HG02981 (cell line): ENCODE measurements around the gene MAP2K6.

Source experiments
- ATAC-seq: cut with Tn5 transposase; IDR thresholded peaks from one replicate; pipeline ENCODE4 v1.9.1; 2021; ENCODE audit warnings: mild to moderate bottlenecking, moderate library complexity; ENCODE audit not compliant: unreplicated experiment

The MAP2K6 gene

DNA sequence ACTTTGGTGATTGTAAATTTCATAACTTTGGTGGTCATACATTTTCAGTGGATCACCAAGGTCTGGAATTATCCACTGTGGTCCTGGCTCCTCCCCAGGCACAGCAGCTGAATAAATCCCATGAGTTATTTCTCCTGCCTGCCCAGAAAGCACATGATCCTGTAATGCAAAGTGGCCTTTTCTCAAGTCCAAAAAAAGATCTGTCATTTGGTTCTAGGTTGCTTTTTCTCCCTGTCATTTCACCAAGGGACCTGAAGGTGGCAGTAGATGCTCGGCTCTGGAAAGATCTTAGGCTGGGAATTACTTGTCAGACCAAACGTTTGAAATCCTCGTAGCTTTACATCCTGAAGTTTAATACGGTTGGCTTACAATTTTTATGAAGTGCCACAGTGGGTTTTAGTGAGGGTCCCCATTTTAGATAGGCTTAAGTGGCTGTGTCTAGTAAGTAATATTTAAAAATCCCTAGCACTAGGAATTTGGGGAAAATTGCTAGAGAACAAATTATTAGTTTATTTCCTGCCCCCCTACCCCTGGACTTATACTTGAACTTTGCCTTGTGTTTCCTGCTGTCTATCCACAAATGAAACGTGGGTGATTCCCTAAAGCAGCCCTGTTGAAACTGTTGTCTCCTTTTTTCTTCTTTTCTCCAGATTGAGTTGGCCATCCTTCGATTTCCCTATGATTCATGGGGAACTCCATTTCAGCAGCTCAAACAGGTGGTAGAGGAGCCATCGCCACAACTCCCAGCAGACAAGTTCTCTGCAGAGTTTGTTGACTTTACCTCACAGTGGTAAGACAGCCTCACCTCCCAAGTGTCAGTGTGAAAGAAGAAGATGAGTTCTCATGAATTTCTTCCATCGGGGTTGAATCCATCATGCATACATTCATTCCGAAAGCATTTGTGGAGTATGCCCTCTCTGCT lies 111.7 kb downstream of the MAP2K6 start:
- no peak for ATAC-seq

- no peak for ATAC-seq
Observed at GRCh38 chr17:69528035-69528434, 113.5 kb downstream of the MAP2K6 start.

DNA sequence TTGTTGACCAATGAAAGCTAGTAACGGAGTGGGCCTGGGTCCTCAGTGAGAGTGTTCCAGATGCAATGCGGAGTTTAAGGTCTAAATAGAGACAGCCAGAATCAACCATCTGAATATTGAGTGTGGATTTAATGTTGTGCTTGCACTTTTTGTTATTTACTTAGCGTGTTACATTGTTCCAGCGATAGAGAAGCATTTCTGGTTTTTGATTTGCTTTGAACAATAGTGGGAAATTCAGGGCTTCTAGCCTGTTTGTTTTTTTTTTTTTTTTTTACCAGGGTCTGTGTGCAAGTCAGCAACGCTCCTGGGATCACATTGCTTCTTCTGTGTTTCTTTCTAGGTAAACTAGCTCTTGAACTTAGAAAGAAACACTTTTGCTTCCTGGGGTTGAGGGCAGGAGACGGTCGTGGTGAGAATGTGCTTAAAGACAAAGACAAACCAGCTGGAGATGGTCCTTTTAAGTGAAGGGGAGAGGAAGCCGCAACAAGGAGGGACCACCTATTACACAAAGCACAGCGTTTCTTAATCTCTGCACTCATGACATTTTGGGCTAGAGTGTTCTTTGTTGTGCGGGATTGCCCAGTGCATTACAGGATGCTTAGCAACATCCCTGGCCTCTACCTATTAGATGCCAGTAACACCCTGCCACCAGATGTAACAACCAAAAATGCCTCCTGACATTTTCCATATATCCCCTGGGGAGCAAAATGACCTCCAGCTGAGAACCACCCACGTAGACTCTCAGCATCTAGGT lies 119.2 kb downstream of the MAP2K6 start:
- no peak for ATAC-seq

- ATAC-seq, result no peak
Observed at GRCh38 chr17:69534235-69534621, 119.7 kb downstream of the MAP2K6 start.

- no peak for ATAC-seq
Observed at GRCh38 chr17:69535016-69535570, 120.6 kb downstream of the MAP2K6 start.

DNA sequence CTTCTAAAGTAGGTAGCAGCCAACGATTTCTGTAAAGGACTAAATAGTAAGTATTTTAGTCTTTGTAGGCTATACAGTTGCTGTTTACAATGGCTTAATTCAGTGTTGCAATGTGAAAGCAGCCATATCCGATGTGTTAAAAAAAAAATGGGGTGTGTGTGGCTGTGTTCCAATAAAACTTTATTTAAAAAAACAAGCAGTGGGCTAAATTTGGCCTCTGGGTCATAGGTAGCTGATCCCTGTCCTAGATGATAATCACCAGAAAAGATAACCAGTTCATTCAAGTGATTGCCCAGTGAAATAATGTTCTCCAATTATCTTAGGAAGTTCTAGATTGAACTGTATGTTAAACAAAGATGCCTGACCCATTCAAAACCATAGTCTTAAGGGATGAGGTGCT lies 124.3 kb downstream of the MAP2K6 start:
- ATAC-seq, result no peak

DNA sequence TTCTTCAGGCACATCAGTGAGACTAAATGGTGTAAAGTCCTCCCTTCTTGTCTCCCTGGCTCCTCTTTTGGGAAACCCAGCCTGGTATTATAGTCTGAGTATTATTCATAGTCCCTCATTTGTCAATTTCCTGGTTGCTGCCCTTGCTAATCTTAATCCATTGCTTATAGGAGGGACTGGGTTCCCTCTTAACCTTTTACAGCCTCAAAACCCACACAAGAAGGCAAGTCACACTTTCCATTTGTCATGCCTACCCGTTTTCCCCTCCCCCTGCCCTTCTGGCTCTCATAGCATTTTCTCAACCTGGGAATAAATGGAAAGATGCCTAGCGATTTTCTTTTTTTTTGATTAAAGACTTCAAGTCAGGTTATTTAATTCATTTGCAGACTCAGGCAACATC lies 124.8 kb downstream of the MAP2K6 start:
- ATAC-seq, result no peak

DNA sequence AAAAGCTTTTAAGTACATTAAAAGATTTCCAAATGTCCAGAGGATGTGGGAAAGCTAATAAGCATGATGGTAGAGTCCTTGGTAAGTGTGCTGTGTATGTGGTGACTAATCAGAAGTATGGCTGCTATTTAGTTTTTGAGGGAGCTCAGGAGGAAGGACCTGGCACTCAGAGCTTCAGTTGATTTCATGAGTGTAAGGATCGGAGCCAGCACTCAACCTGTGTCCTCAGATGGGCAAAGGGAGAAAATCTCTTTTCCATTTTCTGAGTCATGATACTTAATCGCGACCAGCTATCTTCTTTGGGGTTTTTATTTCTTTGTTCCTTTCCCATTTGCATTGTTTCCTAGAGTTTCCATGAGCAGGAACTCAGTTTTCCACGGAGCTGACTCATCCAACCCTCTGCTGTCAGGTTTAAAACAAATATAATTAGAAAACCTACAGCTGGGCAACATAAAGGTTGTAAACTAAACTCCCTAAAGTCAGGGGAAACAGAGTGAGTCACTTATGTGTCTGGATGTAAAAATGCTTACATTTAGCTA lies 125.4 kb downstream of the MAP2K6 start:
- no peak for ATAC-seq

DNA sequence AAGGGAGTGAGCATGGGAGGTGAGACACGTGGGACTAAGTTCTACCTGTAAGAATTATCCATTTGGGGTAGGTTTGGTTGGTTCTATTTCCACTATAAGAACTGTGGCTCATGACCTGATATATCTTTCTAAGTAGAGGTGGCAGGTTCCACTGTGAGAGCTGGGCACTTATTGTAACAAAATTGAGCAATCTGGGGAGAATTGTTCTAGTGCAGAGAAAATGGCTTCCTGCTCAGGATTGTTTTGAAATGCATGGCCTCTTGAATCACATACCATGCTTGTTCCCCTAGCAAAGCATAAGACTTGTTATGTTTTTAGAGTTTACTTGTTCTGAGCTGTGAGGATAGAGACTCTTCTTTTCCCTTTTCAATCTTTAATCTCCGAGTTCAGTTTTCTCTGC lies 125.9 kb downstream of the MAP2K6 start:
- no peak for ATAC-seq

GRCh38 chr17:69547230-69547629 lies 132.7 kb downstream of the MAP2K6 start:
- ATAC-seq, result no peak

DNA sequence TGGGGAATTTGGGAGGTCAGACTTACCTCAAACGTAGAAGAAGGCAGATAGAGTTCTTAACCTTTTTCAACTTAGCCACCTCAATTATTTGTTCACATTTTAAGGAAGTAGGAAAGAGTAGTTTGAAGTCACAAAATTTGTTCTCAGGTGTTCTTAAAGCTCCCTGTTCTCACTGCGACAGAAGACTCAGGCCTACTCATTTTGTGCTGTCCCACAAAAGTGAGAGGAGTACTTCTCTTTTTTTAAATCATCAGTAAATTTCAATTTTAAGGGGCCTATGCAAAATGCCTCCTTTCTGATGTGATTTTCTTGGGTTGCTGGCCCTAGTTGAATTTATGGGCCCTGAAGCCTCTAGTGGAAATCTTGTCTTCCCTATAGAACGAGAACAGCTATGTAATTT lies 133.4 kb downstream of the MAP2K6 start:
- no peak for ATAC-seq

DNA sequence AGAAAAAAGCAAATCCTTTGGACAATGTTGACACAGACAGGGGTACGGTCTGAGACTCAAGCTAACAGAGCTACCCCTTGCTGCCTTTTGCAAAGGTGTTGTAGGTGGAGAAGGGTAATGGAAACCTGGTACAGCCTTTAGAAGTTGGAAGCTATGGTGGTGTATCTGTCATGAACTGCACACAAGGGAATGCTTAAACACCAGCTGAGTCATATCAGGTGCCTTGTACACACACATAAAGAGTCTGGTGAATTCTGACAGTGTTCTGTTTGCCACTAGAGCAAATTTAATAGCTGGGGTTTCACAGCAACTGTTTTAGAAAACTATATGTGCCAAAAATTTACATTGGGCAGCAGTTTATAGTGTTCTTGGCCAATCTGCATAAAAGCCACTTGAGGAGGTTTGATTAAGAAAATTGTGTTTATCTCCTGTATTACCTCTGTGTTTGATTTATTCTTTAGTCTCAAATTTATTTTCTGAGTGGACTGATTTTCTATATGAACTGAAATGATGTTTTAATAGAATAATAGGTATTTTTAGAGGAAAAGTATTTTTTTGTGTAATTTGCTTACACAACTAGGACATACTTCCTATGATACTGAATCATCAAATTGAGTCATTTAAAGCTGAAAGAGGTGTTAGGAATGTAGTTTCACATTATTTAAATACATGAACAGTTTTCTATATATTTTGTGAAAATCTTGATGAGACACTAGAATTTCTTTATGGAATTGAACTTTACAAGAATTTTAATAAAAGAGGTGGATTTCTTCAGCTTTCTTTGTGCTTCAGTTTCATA lies 136.9 kb downstream of the MAP2K6 start:
- no peak for ATAC-seq

GRCh38 chr17:69552986-69553667 lies 138.6 kb downstream of the MAP2K6 start:
- ATAC-seq, result no peak

DNA sequence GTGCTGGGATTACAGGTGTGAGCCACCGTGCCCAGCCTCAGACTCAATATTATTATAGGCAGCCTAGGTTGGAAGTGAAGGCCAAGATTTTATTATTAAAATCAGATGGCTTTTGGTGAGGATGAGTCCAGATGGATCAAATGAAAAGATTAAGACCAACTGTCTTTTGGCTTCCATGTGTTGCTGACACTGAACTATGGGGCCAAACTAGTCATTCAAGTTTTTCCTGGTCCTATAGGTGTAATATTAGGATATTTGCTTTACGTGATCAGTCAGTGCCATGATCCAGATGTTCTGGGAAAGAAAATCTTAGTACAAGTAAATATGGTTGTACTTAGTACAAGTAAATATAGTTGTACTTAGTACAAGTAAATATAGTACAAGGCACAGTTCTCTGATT lies 140.6 kb downstream of the MAP2K6 start:
- no peak for ATAC-seq

DNA sequence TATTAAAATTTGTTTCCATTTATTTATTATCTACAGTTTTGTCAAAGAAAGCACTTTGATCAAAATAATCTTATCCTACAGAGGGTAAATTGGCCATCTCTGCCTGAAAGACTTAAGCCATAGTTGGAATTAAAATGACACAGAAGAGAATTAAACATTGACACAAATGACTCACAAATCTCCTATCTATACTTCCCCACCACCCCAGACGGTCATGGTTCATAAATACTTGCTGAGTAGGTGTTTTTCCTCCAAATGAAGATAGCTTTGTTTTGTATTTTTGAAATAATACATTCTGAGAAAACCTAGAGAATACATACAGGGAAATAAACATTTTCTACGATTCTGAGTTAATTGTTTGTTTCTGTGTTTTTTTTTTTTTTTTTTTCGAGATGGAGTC lies 142.8 kb downstream of the MAP2K6 start:
- ATAC-seq, result no peak

DNA sequence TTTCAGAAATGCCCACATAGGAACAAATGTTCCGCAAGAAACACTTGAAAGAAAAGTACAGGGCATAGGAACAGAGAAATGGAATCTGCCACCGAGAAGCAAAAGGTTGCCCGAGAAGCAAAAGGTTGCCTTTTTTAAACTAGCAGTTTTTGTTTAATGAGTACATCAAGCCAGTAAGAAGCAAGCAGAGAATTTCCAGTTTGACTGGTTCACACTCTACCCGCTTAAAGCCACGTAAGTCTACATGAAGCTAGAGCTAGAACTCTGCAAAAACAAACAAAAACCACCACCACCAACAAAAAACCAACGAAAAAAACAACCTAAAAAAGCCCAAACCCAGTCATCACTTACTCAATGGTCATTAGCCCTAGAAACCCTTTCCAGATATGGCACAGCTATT lies 144.3 kb downstream of the MAP2K6 start:
- no peak for ATAC-seq

DNA sequence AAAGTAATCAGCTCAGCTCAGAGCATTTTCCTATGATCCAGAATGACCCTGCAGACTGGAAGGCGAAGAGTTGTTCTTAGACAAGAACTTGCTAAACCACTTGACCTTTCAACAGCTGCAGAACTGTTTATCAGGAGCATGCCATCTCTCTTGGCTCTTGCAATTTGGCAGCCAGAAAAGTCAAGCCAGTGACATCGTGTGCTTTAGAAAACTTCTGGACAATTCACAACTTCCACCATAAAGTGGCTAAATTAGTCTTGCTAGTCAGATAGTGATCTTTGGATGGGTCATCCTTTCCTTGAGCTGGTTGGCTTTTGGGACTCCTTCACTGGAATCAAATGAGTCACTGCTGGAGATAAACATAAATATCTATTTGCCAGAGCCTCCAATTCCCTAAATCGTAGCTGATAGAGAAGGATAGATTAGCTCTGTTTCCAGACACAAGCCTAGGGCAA lies 146.5 kb downstream of the MAP2K6 start:
- no peak for ATAC-seq

- ATAC-seq, result no peak
Observed at GRCh38 chr17:69561462-69561861, 147.0 kb downstream of the MAP2K6 start.

DNA sequence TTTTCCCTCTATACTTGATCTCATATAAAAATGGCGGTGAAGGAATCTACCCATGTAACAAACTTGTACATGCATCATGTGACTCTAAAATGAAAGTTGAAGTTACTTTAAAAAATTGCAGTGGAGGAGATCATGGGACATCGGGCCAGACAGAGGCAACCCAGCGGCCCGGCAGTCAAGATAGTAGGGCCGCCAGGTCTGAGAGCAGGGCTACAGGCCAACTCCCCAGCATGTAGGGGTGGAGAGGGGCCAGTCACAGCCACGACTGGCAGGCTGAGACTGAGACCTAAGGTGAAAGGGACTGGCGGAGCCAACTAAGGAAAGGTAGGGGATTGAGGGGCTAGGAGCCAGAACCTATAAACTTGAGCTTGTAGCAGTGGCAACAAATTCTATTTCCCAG lies 150.9 kb downstream of the MAP2K6 start:
- no peak for ATAC-seq

DNA sequence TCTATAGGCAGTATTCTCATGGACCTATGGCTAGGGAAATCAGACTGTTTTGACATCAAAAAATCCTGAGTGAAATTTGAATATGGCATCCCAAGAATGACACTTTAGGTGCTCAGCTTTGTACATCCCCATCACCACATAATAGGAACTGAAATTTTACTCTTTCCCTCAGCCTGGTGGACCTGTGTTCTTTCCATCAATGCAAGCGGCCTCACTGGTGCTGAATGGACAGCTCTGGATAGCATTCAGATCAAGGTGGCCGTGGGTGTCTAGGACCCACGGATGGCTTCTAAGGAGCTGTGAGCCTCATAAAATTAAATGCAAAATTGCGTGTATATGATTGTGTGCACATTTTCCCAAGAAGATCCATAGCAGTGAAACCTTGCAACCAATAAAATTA lies 152.6 kb downstream of the MAP2K6 start:
- ATAC-seq, result no peak
